HepG2 (cell line): Measurements from ENCODE around the gene CCDC121.

Experiments
- ZNF660 ChIP-seq: sonication (generic); formaldehyde crosslinking; IDR thresholded peaks from 2 replicates; pipeline ENCODE4 v1.5.1; 2020; ENCODE audit warnings: mild to moderate bottlenecking, low read depth, missing genetic modification reagents, borderline replicate concordance
- TF ChIP-seq, protein P1 (sequence below): IDR thresholded peaks from 2 replicates; pipeline ENCODE4 v1.6.1; 2016; ENCODE audit warnings: missing compliant biosample characterization, missing genetic modification reagents, borderline replicate concordance
- TF ChIP-seq, protein P2 (sequence below): sonication (generic); formaldehyde crosslinking; IDR thresholded peaks from 2 replicates; pipeline ENCODE4 v1.4.0; 2020; ENCODE audit warnings: mild to moderate bottlenecking, missing genetic modification reagents

DNA sequence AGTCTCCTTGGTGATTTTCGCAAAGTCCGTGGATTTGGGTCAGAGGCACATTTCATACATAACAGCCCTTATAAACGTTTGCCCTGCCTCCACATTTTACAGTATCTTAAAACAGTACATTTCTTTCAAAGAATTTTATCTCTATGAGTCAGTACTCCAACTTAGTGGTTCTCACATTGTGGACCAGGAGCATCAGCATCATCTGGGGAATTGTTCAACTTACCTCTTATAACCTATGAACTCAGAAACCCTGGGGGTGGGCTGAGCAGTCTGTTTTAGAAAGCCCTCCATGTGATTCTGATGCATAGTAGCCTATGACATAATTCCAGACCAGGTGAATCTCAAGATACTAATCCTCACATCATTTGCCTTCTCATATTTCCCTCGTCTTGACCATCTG lies 22.2 kb upstream of the CCDC121 start:
- TF ChIP-seq ZNF660 = no peak
- TF ChIP-seq, protein P1, sequence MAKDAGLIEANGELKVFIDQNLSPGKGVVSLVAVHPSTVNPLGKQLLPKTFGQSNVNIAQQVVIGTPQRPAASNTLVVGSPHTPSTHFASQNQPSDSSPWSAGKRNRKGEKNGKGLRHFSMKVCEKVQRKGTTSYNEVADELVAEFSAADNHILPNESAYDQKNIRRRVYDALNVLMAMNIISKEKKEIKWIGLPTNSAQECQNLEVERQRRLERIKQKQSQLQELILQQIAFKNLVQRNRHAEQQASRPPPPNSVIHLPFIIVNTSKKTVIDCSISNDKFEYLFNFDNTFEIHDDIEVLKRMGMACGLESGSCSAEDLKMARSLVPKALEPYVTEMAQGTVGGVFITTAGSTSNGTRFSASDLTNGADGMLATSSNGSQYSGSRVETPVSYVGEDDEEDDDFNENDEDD (CRISPR knock-in tag) = no peak
- TF ChIP-seq, protein P2, sequence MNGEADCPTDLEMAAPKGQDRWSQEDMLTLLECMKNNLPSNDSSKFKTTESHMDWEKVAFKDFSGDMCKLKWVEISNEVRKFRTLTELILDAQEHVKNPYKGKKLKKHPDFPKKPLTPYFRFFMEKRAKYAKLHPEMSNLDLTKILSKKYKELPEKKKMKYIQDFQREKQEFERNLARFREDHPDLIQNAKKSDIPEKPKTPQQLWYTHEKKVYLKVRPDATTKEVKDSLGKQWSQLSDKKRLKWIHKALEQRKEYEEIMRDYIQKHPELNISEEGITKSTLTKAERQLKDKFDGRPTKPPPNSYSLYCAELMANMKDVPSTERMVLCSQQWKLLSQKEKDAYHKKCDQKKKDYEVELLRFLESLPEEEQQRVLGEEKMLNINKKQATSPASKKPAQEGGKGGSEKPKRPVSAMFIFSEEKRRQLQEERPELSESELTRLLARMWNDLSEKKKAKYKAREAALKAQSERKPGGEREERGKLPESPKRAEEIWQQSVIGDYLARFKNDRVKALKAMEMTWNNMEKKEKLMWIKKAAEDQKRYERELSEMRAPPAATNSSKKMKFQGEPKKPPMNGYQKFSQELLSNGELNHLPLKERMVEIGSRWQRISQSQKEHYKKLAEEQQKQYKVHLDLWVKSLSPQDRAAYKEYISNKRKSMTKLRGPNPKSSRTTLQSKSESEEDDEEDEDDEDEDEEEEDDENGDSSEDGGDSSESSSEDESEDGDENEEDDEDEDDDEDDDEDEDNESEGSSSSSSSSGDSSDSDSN (CRISPR knock-in tag) = no peak
